OCI-M2 (cell line): ENCODE measurements around the gene CHAF1B.

ENCODE experiments used
- DNase-seq: peaks from one replicate; lab custom pipeline; 2025; ENCODE audit not compliant: unreplicated experiment; lab: John Stamatoyannopoulos, UW

CHAF1B gene

GRCh38 chr21:36425286-36425685 lies 40.1 kb downstream of the CHAF1B start:
- DNase-seq: no peak

GRCh38 chr21:36427502-36427901 lies 42.3 kb downstream of the CHAF1B start:
- DNase-seq: no peak

DNA sequence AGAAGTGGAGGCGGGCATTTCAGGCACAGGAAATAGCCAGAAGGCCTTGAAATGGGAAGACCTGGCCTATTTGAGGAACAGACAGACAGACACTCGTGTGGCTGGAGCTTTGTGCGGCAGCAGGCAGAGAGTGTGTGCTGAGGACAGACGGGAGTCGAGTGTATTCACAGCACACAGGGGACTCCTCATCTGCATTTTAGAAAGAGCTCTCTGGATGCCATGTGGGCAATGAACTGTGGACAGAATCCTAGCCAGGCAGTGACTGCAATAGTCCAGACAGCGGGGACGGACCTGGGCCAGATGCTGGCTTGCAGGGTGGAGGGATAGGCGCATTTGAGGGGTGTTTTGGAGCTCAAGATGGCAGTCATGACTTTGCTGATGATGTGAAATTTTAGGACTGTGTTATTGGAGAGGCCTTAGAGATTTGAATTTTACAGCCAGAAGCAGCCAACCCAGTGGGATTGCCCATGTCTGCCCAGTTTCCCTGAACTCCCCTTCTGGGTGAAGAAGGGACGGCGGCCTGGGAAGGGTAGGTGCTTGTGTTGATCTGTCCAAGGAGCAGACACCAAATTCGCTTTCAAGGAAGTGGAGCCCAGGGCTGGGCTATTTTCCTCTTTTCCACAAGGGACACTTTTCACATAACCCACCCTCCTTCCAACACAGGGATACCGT lies 43.7 kb downstream of the CHAF1B start:
- no peak for DNase-seq

GRCh38 chr21:36429947-36430546 lies 44.9 kb downstream of the CHAF1B start:
- DNase-seq: peak; percentile 93

DNA sequence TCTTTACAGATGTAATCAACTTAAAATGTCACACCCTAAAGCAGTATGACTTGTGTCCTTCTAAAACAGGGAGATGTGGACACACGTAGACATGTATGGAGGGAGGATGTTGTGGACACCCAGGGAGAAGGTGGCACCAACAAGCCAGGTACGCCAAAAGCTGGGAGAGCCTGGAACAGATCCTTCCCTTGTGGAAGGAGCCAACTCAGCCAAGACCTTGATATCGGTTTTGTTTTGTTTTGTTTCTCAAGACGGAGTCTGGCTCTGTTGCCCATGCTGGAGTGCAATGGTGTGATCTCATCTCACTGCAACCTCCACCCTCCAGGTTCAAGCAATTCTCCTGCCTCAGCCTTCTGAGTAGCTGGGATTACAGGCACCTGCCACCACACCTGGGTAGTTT lies 45.6 kb downstream of the CHAF1B start:
- no peak for DNase-seq

- no peak for DNase-seq
Measured at GRCh38 chr21:36431252-36431651, 46.1 kb downstream of the CHAF1B start.

GRCh38 chr21:36433059-36433709 lies 48.0 kb downstream of the CHAF1B start:
- no peak for DNase-seq

DNA sequence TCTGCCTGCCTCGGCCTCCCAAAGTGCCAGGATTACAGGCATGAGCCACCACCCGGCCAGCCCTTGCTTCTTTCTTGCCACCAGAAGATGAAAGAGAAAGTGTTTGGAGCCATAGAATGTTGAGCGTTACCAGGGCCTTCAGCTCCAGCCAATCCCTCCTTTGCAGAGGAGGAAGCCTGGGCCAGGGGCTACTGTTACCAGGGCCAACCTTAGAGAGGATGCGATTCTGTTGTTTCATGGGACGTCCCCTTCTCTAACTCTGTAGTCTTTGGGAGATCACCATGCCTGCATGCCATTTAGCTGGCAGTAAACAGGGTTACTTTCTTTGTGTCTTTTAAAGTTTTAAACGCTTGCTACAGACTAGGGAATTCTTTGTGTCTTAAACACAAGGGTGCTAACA lies 49.0 kb downstream of the CHAF1B start:
- no peak for DNase-seq

DNA sequence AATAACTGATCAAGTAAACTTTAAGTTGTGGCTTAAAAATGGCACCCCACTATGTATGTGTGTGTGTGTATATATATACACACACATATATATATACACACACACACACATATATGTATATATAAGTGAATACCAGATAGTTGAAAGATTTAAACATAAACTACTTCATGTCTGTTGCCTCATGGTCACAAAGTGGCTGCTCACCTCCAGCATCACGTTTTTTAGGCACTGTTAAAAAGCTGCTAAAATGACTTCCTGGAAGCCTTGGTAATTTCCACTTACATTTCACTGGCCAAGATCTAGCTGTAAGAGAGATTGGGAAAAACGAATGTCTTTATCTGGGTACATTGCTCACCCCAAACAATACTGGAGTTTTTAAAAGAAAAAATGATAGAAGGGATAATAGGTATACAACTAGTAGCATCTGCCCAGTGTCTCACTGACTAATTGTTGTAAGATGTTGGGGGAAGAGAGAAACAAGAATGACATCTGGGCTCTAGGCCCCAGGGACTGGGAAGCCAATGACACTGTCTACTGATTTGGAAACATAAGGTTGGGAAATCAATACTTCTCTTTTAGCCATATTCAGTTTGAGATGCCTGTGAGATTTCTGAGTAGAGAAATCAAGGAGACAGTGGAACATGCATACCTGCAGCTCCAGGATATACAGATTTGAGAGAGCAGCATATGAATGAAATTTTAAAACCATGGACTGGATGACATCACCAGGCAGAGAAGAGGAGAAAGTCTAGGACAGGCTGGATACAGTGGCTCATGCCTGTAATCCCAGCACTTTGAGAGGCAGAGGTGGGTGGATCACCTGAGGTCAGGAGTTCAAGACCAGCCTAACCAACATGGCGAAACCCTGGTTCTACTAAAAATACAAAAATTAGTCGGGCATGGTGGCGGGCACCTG lies 51.9 kb downstream of the CHAF1B start:
- no peak for DNase-seq

DNA sequence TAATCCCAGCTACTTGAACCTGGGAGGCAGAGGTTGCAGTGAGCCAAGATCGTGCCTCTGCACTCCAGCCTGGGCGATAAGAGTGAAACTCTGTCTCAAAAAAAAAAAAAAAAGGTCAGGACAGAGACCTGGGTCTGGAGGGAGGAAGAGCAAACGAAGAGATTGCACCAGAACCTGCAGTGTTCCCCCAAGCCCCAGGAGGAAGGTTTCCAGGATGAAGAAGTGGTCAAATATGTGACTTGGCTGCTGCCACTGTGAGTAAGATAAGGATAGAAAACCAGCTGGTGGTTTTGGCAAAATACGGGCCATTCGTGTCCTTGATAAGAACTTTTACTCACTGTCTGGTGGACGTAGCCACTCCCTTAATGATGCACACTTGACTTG lies 52.5 kb downstream of the CHAF1B start:
- DNase-seq: peak; percentile 34

GRCh38 chr21:36441715-36442114 lies 56.5 kb downstream of the CHAF1B start:
- DNase-seq: no peak

DNA sequence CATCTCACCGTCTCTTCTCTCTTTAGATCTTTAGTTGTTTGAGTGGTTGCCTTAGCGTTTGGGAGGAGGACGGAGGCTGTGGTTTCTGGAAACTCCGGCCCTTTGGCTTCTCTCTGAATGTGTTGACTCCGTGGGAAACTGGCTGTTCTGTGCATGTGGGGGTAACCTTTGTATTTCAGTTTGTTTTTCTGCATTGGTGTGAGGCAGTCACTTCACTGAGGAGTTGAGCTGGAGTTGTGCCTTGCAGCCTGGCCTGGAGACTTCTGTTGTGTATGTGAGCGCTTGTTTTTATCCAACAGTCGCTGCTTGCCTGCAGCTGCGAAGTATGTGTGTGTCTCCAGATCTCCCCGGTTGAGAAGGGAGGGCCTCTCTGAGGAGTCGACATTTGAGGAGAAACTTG lies 61.1 kb downstream of the CHAF1B start:
- DNase-seq: no peak

- no peak for DNase-seq
Measured at GRCh38 chr21:36450511-36450910, 65.3 kb downstream of the CHAF1B start.

- no peak for DNase-seq
Measured at GRCh38 chr21:36451506-36451905, 66.3 kb downstream of the CHAF1B start.

GRCh38 chr21:36452281-36452825 lies 67.2 kb downstream of the CHAF1B start:
- no peak for DNase-seq

GRCh38 chr21:36454093-36454531 lies 68.9 kb downstream of the CHAF1B start:
- DNase-seq: no peak

DNA sequence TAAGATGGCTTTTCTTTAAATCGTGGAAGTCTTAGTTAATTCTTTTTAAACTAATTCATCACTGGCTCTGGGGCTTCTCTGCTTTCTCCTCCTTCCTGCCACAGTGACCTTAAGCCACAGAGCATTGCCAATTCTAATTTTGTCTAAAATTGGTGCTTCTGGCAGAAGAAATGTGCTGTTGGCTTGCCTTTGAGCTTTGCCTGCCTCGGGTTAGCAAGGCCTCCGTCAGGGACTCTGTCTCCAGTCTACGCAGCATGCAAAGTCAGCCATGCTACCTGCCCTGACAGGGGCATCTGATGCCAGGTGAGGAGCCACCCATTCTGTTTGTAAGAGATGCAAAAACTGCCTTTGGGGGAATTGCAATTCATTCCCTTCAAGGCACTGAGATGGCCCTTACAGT lies 69.5 kb downstream of the CHAF1B start:
- no peak for DNase-seq

- no peak for DNase-seq
Measured at GRCh38 chr21:36456729-36457414, 71.7 kb downstream of the CHAF1B start.

DNA sequence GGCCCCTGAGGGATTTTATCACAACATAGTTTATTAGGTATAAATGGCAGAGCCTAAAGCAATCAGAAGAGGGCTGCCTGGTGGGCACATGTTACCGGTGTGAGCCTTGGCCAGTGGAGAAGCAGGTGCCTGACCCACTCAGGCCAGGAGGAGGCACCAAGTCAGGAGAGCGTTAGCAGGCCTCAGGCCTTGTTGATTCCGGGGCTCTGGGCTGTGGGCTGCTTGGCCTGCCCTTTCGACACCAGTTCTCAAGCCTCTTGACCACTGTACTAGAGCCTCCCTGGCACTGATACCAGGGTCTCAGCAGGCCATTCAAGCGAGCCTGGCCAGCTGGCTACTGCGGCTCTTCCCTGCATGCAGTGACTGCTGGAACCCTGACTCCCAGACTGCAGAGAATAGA lies 73.9 kb downstream of the CHAF1B start:
- no peak for DNase-seq

DNA sequence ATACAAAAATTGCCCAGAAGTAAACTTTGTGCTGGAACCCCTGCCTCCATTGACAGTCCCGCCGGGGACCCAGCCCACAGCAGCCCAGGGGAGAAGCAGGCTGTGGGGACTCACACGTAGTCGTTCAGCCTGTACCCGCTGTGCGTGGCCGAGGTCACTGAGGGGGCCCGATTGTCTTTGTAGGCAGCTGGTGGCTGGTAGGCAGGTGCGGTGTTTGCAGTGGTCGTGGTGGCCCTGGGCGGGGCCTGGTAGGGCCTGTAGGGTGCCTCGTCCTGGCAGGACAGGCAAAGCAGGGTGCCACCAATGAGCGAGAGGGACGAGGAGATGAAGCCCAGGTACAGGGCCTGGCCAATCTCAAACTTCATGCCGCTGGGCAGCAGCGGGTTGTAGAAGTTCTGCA lies 75.7 kb downstream of the CHAF1B start:
- DNase-seq: no peak
